Measurements from ENCODE around the gene LZTFL1.

DNA sequence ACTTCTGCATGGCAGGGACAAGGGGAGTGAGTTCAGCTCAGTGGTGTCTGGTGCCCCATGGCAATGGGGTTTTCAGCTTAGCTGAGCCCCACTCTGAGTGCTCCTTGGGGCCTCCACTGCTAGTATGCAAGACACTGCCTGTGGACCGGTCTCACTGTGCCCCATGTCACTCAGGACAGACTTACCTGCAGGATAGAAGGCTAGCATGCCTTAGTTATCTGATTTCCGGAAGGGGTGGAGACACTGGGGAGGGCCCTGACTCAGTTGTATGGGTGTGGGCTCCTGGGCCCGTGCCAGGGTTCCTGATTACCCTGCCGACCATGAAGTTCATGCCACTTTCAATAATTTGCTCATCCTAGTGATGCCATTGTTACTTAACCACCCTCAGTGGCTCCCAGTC lies 41.3 kb downstream of the LZTFL1 start:
- TF ChIP-seq, protein P1, sequence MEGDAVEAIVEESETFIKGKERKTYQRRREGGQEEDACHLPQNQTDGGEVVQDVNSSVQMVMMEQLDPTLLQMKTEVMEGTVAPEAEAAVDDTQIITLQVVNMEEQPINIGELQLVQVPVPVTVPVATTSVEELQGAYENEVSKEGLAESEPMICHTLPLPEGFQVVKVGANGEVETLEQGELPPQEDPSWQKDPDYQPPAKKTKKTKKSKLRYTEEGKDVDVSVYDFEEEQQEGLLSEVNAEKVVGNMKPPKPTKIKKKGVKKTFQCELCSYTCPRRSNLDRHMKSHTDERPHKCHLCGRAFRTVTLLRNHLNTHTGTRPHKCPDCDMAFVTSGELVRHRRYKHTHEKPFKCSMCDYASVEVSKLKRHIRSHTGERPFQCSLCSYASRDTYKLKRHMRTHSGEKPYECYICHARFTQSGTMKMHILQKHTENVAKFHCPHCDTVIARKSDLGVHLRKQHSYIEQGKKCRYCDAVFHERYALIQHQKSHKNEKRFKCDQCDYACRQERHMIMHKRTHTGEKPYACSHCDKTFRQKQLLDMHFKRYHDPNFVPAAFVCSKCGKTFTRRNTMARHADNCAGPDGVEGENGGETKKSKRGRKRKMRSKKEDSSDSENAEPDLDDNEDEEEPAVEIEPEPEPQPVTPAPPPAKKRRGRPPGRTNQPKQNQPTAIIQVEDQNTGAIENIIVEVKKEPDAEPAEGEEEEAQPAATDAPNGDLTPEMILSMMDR (IDR thresholded peaks at IDR 0.05), result no peak
- no peak for TF ChIP-seq POLR2A (IDR thresholded peaks at IDR 0.05)
- no peak for TF ChIP-seq POLR2AphosphoS5 (IDR thresholded peaks at IDR 0.05)
